ENCODE results near the gene GDAP2. TPM values are rescaled to one million over a fixed set of nuclear protein-coding genes. Genes with fewer than 3 reads are reported as not detected.

Gene GDAP2
- polyA plus RNA-seq, 3 donors = 17.8 to 28.7 (median 21.1) TPM

DNA sequence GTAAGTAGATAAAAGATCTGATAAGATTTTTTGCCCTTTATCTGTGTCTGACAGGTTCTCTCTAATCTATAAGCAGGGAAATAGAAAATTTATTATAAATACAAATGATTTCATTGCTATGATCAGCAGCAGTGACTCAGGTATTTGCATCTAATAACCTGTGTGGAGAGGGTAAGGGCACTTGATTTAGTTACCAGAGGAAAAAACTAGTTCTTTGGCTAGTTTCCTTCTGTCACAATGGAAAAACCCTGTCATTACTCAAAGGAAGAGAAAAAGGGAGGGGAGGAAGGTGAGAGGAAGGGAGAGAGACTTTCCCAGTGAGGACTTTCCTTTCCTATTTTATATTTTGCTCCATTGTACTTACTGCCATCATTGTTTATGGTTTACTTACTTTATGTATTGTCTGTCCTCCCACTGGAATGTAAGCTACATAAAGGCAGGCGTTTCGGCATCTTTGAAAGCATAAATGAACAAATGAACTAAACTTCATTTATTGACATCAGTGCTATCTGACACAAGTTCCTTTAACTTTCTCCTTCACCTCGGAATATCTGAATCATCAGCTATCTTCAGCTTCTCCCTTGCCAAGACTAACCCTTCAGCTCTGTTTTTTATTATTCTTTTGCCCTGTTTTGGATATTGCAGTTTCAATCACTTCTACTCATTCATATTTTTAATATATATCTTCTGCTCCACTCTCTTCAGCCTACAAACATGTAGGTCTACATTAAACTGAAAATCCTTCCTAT lies 35.0 kb upstream of the GDAP2 start:
- Mint-ChIP-seq H3K27ac (no peak overlapping the region), H3K36me3 (peaks cover 20 to 25% of the 10 kb centered on the region in 2 donors), H3K4me1 (peaks cover 13% of the 10 kb centered on the region), H3K27me3 (ENCODE audit: low read depth in 3 of 3) (no peaks in the 10 kb centered on the region), H3K9me3 (no peaks in the 10 kb centered on the region), H3K4me3 (no peak overlapping the region)
- intact Hi-C loops (cut with micrococcal nuclease) = no loop called here
- Histone ChIP-seq H3K9ac (ENCODE audit: insufficient read depth, low read length, poor library complexity, severe bottlenecking) (no peak overlapping the region), H3K4me1 (ENCODE audit: control insufficient read depth in 1 of 2, insufficient read depth in 2 of 2, low read length in 2 of 2) (peaks cover 0 to 5% of the 10 kb centered on the region in 2 donors), H3K9me3 (replicated peaks in 1 of 2; ENCODE audit: control insufficient read depth in 1 of 2, insufficient read depth in 1 of 2, low read length in 2 of 2) (no peaks in the 10 kb centered on the region), H3K79me2 (ENCODE audit: insufficient read depth, low read length) (no peaks in the 10 kb centered on the region), H3K4me2 (replicated peaks; ENCODE audit: extremely low read depth, low read length, poor library complexity, severe bottlenecking) (no peak overlapping the region), H2AFZ (ENCODE audit: insufficient read depth, low read depth, low read length, poor library complexity, severe bottlenecking) (no peak overlapping the region), H3K4me3 (replicated peaks in 1 of 3; ENCODE audit: low read depth in 2 of 3, low read length in 3 of 3) (no peak overlapping the region), H4K20me1 (ENCODE audit: insufficient read depth, low read length) (no peaks in the 10 kb centered on the region), H3K36me3 (replicated peaks in 1 of 2; ENCODE audit: control insufficient read depth in 1 of 2, insufficient read depth in 2 of 2, low read length in 2 of 2) (peaks cover 14 to 32% of the 10 kb centered on the region in 2 donors), H3K27ac (ENCODE audit: low read depth in 1 of 2, low read length in 2 of 2) (no peak overlapping the region), H3K27me3 (ENCODE audit: control insufficient read depth in 2 of 2, insufficient read depth in 2 of 2, low read length in 2 of 2) (no peaks in the 10 kb centered on the region)
- no peak for DNase-seq
- 75% methylated on average over 1 of the region's 3 CpGs for WGBS (ENCODE audit: insufficient coverage)
- TF ChIP-seq, protein P1, sequence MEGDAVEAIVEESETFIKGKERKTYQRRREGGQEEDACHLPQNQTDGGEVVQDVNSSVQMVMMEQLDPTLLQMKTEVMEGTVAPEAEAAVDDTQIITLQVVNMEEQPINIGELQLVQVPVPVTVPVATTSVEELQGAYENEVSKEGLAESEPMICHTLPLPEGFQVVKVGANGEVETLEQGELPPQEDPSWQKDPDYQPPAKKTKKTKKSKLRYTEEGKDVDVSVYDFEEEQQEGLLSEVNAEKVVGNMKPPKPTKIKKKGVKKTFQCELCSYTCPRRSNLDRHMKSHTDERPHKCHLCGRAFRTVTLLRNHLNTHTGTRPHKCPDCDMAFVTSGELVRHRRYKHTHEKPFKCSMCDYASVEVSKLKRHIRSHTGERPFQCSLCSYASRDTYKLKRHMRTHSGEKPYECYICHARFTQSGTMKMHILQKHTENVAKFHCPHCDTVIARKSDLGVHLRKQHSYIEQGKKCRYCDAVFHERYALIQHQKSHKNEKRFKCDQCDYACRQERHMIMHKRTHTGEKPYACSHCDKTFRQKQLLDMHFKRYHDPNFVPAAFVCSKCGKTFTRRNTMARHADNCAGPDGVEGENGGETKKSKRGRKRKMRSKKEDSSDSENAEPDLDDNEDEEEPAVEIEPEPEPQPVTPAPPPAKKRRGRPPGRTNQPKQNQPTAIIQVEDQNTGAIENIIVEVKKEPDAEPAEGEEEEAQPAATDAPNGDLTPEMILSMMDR (IDR thresholded peaks at IDR 0.05) = no peak

DNA sequence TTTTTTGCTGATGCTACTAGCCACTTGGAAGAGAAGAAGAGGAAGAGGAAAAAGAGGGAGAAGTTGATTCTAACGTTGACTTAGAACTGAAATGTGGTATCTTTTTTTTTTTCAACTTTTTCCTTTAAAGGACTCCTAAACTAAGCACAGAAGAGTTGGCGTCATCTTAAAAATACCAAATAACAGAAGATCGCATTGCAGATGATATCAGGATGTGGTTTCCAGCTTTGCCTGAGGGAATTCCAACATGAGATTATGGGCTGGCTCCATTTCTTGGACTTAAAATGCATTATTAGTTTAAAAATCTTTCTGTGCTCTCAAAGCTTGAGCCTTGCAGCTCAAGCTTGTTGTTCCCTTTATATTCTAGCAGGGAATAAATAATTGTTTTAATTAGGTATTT lies 29.9 kb upstream of the GDAP2 start:
- H3K4me3 Mint-ChIP-seq = no peak overlapping the region
- H3K27ac ChIP-seq (ENCODE audit: low read depth in 1 of 2, low read length in 2 of 2) = no peak overlapping the region
- H3K9me3 ChIP-seq (replicated peaks in 1 of 2; ENCODE audit: control insufficient read depth in 1 of 2, insufficient read depth in 1 of 2, low read length in 2 of 2) = no peaks in the 10 kb centered on the region
- intact Hi-C loops (cut with micrococcal nuclease) = no loop called here
- H3K27ac Mint-ChIP-seq = no peak overlapping the region
- H3K9ac ChIP-seq (ENCODE audit: insufficient read depth, low read length, poor library complexity, severe bottlenecking) = no peak overlapping the region
- TF ChIP-seq, protein P1 (IDR thresholded peaks at IDR 0.05) = no peak
- no peaks in the 10 kb centered on the region for H3K27me3 Mint-ChIP-seq (ENCODE audit: low read depth in 3 of 3)
- peaks cover 56 to 83% of the 10 kb centered on the region in 2 donors for H3K36me3 ChIP-seq (replicated peaks in 1 of 2; ENCODE audit: control insufficient read depth in 1 of 2, insufficient read depth in 2 of 2, low read length in 2 of 2)
- no peaks in the 10 kb centered on the region for H3K27me3 ChIP-seq (ENCODE audit: control insufficient read depth in 2 of 2, insufficient read depth in 2 of 2, low read length in 2 of 2)
- no peaks in the 10 kb centered on the region for H3K79me2 ChIP-seq (ENCODE audit: insufficient read depth, low read length)
- no peaks in the 10 kb centered on the region for H3K4me1 ChIP-seq (ENCODE audit: control insufficient read depth in 1 of 2, insufficient read depth in 2 of 2, low read length in 2 of 2)
- peaks cover 62 to 69% of the 10 kb centered on the region in 2 donors for H3K36me3 Mint-ChIP-seq
- no CpG with 5 or more reads among the region's 3 CpGs for WGBS (ENCODE audit: insufficient coverage)
- no peak overlapping the region for H2AFZ ChIP-seq (ENCODE audit: insufficient read depth, low read depth, low read length, poor library complexity, severe bottlenecking)
- H3K4me3 ChIP-seq (replicated peaks in 1 of 3; ENCODE audit: low read depth in 2 of 3, low read length in 3 of 3) = no peak overlapping the region
- no peaks in the 10 kb centered on the region for H3K4me1 Mint-ChIP-seq
- H3K4me2 ChIP-seq (replicated peaks; ENCODE audit: extremely low read depth, low read length, poor library complexity, severe bottlenecking) = no peak overlapping the region
- no peak for DNase-seq
- no peaks in the 10 kb centered on the region for H3K9me3 Mint-ChIP-seq
- H4K20me1 ChIP-seq (ENCODE audit: insufficient read depth, low read length) = no peaks in the 10 kb centered on the region

All from CD14-positive monocyte (primary cell).